Measurements from ENCODE around the gene RAP1GAP. TPM values are rescaled to one million over a fixed set of nuclear protein-coding genes. Genes with fewer than 3 reads are reported as not detected.

The RAP1GAP gene
- total and polyA plus RNA-seq, 3 donors from 2014 or later, result 7.4 to 8.4 (median 8.0) TPM

DNA sequence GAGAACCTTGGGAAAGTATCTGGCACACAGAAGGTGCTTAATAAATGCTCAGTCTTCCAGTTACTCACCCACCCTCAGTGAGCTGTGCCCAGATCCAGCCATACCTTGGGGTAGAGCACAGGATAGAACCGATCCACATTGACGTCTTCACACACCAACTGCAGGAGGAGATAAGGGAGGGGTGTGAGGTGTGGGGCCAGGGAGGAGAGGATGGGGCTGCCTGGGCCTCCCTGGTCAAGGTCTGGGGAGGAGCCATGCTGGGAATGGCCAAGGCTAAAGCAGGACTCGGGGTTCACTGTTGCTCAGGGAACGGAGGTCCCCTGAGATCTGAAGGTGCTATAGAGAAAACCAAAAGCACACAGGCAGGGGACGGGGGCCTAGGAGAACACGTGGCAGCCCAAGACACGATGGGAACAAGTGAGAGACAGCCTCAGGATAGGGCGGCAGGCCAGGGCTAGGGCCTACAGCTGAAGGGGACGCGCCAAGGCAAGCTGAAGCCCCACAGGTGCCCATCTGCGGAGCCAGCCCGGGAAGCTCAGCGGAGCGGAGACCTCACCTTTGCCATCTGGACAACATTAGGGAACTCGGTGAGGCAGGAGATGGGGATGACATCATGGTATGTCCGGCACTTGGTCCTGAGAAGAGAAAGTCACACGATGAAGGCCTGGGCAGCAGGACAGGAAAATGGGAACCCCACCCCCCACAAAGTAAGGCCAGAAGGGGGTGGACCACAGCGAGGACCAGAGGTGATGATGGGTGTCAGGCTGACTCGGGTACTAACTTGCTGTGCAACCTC is 55.9 kb downstream of the RAP1GAP start:
- H3K9me3 ChIP-seq, result no peaks in the 10 kb centered on the region
- H3K27me3 ChIP-seq, result no peaks in the 10 kb centered on the region
- no peaks in the 10 kb centered on the region for H3K4me1 ChIP-seq
- H3K36me3 ChIP-seq (ENCODE audit: low read depth, missing control alignments), result no peaks in the 10 kb centered on the region
- intact Hi-C loops (cut with DNase I; ENCODE audit: low total_unique reads), result no loop called here
- H3K27ac ChIP-seq, result no peak overlapping the region
- H3K4me3 ChIP-seq, result no peak overlapping the region
- no peak for DNase-seq
- no peak for TF ChIP-seq POLR2A (IDR thresholded peaks at IDR 0.05)
- TF ChIP-seq, protein P1, sequence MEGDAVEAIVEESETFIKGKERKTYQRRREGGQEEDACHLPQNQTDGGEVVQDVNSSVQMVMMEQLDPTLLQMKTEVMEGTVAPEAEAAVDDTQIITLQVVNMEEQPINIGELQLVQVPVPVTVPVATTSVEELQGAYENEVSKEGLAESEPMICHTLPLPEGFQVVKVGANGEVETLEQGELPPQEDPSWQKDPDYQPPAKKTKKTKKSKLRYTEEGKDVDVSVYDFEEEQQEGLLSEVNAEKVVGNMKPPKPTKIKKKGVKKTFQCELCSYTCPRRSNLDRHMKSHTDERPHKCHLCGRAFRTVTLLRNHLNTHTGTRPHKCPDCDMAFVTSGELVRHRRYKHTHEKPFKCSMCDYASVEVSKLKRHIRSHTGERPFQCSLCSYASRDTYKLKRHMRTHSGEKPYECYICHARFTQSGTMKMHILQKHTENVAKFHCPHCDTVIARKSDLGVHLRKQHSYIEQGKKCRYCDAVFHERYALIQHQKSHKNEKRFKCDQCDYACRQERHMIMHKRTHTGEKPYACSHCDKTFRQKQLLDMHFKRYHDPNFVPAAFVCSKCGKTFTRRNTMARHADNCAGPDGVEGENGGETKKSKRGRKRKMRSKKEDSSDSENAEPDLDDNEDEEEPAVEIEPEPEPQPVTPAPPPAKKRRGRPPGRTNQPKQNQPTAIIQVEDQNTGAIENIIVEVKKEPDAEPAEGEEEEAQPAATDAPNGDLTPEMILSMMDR (IDR thresholded peaks at IDR 0.05), result no peak
- 81 to 84% methylated on average over 19 of the region's 19 CpGs for WGBS, 2 donors

DNA sequence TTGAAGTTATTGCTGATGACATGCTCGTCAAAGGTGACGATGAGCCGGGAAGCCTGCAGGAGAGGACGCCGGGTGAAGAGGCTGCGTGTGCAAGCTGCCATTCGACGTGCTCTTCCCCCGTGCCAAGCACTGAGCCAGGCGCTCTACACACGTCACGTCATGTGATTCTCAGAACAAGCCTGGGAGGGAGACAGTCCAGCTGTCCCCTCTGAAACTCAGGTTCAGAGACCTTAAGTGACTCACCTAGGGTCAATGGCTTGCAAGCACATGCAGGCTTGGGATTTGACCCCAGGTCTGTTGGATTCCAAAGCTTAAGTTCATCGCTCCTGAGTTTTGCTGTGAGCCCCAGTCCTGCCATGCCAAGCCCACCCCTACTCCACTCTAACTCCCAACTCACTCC is 57.1 kb downstream of the RAP1GAP start:
- no peak for DNase-seq
- H3K36me3 ChIP-seq (ENCODE audit: low read depth, missing control alignments), result no peaks in the 10 kb centered on the region
- H3K4me3 ChIP-seq, result no peak overlapping the region
- intact Hi-C loops (cut with DNase I; ENCODE audit: low total_unique reads), result no loop called here
- no peak overlapping the region for H3K27ac ChIP-seq
- no peaks in the 10 kb centered on the region for H3K9me3 ChIP-seq
- no peaks in the 10 kb centered on the region for H3K4me1 ChIP-seq
- TF ChIP-seq, protein P1 (IDR thresholded peaks at IDR 0.05), result no peak
- TF ChIP-seq POLR2A (IDR thresholded peaks at IDR 0.05), result no peak
- no peaks in the 10 kb centered on the region for H3K27me3 ChIP-seq
- 95 to 96% methylated on average over 10 to 13 of the region's 13 CpGs for WGBS, 2 donors

DNA sequence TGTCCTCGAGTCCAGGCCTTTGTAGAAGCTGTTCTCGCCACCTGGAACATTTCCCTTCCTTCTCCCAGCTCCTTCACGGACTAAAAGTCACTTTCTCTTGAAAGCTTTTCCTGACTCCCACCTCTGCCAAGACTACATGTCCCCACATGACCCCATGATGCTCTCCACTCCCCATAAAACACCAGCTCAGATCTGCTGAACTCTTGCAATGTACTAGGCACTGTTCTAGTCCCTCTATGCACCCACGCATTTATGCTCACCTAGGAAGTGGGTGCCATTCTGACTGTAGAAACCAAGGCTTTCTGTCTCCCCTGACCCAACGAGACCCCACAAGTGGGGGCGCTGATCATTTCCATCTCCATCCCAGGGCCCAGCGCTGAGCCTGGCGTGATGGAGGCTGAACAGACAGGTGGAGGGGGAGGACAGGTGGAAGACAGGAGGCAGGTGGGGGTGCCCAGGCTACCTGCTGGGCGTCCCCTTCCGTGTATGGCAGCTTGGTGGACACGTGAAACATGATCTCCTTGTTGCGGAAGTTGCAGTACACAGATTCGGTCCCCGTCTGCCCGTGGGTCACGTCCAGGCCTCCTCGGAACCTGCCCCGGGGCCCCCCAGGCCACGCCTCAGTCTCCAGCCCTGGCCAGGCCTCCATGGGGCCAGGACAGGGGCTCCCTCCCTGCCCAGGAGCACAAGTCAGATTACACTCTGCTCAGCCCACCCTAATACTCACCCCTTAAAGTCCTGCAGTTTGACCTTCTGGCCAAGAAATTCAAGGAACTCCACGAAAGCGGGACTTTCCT is 58.0 kb downstream of the RAP1GAP start:
- H3K27me3 ChIP-seq, result no peaks in the 10 kb centered on the region
- no peaks in the 10 kb centered on the region for H3K9me3 ChIP-seq
- no peaks in the 10 kb centered on the region for H3K4me1 ChIP-seq
- no peaks in the 10 kb centered on the region for H3K36me3 ChIP-seq (ENCODE audit: low read depth, missing control alignments)
- TF ChIP-seq, protein P1 (IDR thresholded peaks at IDR 0.05), result no peak
- TF ChIP-seq POLR2A (IDR thresholded peaks at IDR 0.05), result no peak
- no peak overlapping the region for H3K4me3 ChIP-seq
- no peak overlapping the region for H3K27ac ChIP-seq
- no peak for DNase-seq
- 78 to 83% methylated on average over 21 of the region's 21 CpGs for WGBS, 2 donors
- intact Hi-C loops (cut with DNase I; ENCODE audit: low total_unique reads), result no loop called here

DNA sequence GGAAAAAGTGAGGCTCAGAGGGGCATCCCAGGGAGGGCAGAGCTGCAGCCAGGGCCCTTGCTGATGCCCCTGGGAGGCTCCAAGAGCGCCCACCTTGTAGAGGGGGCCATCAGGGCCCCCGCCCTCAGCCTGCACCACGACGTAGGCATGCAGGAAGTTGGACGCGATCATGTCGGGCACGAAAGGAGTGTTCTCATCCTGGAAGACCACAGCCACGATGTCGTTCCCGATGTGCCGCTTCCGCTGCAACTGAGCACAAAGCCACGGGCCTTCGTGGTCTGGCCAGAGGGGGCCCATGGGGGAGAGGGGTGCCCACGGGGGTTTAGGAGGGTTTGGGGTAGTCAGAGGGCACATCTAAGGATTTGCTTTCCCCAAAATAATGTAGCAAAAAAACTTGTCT is 59.1 kb downstream of the RAP1GAP start:
- H3K4me1 ChIP-seq, result no peaks in the 10 kb centered on the region
- no peaks in the 10 kb centered on the region for H3K36me3 ChIP-seq (ENCODE audit: low read depth, missing control alignments)
- no peak for TF ChIP-seq POLR2A (IDR thresholded peaks at IDR 0.05)
- 92% methylated on average over 8 to 16 of the region's 16 CpGs for WGBS, 2 donors
- H3K9me3 ChIP-seq, result no peaks in the 10 kb centered on the region
- intact Hi-C loops (cut with DNase I; ENCODE audit: low total_unique reads), result no loop called here
- no peaks in the 10 kb centered on the region for H3K27me3 ChIP-seq
- no peak for DNase-seq
- H3K27ac ChIP-seq, result no peak overlapping the region
- no peak overlapping the region for H3K4me3 ChIP-seq

DNA sequence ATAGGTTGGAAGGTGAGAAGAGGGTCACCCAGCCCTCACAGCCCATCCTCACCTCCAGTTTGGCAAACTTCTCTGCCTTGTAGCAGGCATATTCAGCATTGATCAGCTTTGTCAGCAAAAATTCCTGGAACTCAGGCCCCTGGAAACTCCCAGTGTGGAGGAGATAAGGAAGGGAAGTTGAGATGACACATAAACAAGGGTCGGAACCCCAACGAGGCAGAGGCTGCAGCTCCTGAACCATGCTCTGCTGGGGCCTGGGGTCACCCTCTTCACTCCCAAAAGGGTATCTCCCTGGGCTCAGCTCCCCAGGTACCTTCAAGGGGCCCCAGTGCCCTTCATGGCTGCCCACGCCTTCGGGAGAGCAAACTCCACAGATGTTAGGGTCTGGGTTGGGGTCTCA is 60.4 kb downstream of the RAP1GAP start:
- WGBS, 2 donors, result 53 to 70% methylated on average over 4 of the region's 4 CpGs
- no peak for TF ChIP-seq POLR2A (IDR thresholded peaks at IDR 0.05)
- TF ChIP-seq, protein P1 (IDR thresholded peaks at IDR 0.05), result no peak
- no peak overlapping the region for H3K4me3 ChIP-seq
- H3K27ac ChIP-seq, result no peak overlapping the region
- no peak for DNase-seq
- H3K27me3 ChIP-seq, result no peaks in the 10 kb centered on the region
- no peaks in the 10 kb centered on the region for H3K4me1 ChIP-seq
- H3K36me3 ChIP-seq (ENCODE audit: low read depth, missing control alignments), result no peaks in the 10 kb centered on the region
- intact Hi-C loops (cut with DNase I; ENCODE audit: low total_unique reads), result no loop called here
- H3K9me3 ChIP-seq, result no peaks in the 10 kb centered on the region
